HG02759 (cell line): ENCODE results near the gene C1orf56.

Source experiments
- ATAC-seq: cut with Tn5 transposase; IDR thresholded peaks from one replicate; pipeline ENCODE4 v1.9.1; 2021; ENCODE audit warnings: mild to moderate bottlenecking, moderate library complexity; ENCODE audit not compliant: unreplicated experiment

The C1orf56 gene

DNA sequence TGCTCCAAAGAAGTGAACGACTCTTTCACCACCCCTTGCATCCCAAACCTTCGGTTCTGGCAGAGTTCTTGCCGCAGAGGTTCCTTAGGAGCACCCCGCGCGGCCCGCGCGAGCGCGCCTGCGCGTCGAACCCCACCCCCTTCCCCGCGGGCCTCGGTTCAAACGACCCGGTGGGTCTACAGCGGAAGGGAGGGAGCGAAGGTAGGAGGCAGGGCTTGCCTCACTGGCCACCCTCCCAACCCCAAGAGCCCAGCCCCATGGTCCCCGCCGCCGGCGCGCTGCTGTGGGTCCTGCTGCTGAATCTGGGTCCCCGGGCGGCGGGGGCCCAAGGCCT, at the start of gene C1orf56:
C1orf56 (plus strand) TSS at position 161 of the 334 bp plus-strand sequence; CDS start at position 258, 97 bp downstream.
- ATAC-seq, result peak; percentile 57

DNA sequence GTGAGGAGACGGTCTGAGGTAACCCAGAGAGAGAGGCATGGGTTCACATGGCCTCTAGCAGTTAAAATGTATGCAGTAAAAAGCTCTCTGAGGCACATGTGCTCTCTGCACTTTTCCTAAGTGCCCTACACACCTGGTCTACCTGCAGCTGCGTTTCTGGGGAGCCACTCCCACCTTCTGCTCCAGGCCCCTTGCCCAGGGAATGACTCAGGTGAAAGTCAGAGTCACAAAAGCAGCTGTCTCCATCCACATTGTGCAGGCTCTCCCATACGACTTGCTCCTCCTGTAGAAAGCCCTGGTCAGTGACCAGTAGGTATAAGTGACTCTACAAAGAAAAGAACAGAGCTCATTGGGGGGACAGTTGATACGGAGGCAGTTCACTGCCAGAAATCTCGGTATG, 49.6 kb upstream of the C1orf56 start:
- no peak for ATAC-seq

DNA sequence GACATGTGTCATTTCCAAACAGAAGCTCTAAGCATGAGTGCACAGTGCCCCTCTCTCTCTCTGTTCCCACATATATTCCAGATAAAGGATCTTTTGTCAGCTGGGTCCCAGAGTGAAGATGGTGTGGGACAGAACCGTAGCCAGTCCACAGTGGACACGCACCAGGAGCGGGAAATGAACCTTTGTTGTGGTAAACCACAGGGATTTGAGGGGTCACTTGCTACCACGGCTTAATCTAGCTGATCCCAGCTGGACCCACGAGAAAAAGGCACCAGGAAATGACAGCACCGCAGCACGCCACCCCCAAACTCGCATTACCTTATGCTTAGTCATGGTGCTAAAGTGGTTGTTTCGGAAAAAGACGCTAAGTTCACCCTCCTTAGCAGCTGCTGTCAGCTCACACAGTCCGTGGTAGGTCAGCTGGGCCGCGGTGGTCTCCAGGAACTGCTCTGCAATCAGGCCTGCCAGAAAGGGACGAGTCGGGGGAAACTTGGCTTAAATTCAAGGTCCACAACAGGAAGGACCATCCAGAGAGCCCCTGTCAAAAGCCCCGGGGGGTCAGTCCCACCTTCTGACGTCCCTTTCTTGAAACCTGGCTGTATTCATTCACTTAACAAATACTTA, 48.4 kb upstream of the C1orf56 start:
- no peak for ATAC-seq

DNA sequence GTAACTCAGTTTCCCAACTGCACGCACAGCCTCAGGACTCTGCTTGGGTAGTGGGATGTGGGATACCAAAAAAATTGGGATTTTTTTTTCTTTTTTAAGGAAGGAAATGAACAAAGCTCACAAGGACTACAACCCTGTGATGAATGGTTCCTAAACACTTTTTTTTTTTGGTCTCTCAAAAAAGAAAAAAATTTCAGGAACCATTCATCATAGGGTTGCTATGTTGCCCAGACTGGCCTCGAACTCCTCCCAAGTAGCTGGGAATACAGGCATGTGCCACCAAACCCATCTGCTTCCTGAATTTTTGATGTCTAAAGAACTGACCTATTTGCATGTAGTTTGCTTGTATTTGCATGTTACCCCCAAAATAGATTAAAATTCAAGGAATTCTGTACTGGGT, 47.6 kb upstream of the C1orf56 start:
- no peak for ATAC-seq

- no peak for ATAC-seq
Observed at GRCh38 chr1:151000408-151000807, 47.1 kb upstream of the C1orf56 start.

GRCh38 chr1:151001602-151002001, 45.9 kb upstream of the C1orf56 start:
- no peak for ATAC-seq

DNA sequence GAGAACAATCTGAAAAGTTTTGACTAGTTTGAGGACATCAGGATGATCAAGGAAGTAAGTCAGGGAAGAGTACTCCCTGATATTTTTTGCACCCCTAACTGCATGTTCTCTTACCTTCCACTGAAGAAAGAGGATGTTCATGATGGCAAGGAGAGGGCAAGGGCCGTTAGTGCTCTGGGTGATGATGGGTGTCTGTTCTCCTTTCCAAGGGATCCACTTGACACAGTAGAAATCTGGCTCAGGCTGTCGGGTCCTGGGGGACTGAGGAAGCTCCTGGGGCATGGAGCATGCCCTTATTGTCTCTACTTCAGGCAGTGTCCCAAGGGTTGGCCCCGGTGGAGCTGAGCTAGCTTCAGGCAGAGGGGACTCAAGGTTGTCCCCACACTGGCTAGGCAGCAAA, 45.5 kb upstream of the C1orf56 start:
- no peak for ATAC-seq

- ATAC-seq, result no peak
Observed at GRCh38 chr1:151002611-151003010, 44.9 kb upstream of the C1orf56 start.

DNA sequence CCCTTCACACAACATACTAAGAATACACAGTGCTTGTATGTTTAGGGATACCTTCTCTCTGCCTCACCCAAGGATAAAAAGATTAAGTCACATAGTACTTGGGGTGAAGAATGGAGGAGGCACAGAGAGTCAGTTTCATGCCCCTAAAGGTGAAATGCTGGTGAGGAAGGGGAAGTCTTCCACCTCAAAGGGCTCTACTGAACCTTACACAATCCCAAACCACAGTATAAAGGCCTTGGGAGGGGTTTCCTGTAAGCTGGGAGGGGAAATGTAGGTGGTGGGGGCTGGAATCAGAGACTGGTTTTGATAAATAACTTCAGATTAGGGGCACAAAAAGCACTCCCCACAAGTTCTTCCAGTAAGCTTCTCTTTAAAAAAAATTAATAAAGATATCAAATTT, 44.4 kb upstream of the C1orf56 start:
- no peak for ATAC-seq

DNA sequence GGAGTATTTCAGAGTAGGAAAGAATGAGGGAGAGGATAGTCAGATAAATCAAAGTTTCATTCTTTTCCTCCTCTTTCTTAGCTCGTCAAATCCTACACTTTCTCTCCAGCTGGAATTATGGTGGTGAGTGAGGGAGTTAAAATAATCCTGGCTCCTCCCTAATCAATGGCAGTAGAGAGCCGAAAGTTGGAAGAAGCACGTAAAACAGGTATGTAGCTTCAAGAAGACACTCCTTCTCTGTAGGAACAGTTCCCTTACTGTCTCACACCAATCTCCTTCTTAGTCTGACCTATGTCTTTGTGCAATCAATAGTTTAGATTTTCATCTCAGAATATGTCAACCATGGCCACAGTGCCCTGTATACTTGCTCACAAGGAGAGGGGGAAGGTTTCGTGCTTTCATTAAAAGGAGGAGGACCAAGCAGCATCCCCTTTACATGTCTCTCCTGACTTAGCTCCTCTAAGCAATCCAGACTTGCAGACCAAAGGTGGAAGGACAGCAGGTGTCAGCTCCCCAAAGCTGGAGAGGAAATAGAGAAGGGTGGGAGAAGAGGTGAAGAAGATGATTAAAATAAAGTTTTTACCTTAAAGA, 41.7 kb upstream of the C1orf56 start:
- no peak for ATAC-seq

GRCh38 chr1:151006327-151007052, 41.1 kb upstream of the C1orf56 start, which contains the start of gene MINDY1:
Gene MINDY1, minus strand, starts transcription at chr1:151006902. Its CDS starts 4,285 bp downstream, at chr1:151002617.
- no peak for ATAC-seq

DNA sequence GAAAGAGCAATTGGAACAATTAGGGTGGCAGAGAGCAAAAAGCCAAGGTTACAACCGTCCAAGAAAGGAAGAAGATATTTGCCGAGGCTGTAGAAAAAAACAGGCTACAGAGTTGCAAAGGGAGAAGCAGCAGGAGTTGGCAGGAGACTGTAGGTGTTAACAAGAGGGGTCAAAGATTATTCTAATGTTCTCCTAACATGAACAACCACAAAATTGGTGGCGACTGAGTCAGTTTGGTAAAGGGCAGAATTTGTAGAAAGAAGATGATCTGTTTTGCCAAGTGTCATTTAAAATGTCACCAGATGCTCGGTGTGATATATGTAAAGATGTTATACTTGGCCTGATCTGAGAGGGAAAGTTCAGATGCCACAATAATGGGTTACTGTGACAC, 39.7 kb upstream of the C1orf56 start:
- ATAC-seq, result no peak

- ATAC-seq, result peak; percentile 81
Observed at GRCh38 chr1:151008244-151009205, 39.0 kb upstream of the C1orf56 start, which contains the start of gene PRUNE1. Gene PRUNE1, plus strand, starts transcription at chr1:151008449. Its CDS starts 184 bp downstream, at chr1:151008633.

DNA sequence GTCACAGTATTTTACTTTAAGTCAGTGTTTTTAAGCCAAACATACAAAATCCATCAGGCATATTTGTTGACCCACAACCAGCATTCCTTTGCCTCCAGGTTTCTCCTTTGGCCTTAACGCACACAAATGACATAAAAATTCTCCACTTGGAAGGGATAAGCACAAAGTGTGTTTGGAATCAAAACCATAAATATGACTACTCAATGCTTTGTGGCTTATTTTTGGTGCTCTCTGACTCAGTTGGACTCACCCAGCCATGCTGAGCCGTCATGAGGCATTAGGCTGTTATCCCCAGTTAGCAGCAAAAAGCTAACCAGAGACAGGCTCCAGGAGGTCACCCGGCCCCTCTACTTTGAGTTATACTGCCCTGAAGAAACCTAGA, 38.4 kb upstream of the C1orf56 start:
- no peak for ATAC-seq

DNA sequence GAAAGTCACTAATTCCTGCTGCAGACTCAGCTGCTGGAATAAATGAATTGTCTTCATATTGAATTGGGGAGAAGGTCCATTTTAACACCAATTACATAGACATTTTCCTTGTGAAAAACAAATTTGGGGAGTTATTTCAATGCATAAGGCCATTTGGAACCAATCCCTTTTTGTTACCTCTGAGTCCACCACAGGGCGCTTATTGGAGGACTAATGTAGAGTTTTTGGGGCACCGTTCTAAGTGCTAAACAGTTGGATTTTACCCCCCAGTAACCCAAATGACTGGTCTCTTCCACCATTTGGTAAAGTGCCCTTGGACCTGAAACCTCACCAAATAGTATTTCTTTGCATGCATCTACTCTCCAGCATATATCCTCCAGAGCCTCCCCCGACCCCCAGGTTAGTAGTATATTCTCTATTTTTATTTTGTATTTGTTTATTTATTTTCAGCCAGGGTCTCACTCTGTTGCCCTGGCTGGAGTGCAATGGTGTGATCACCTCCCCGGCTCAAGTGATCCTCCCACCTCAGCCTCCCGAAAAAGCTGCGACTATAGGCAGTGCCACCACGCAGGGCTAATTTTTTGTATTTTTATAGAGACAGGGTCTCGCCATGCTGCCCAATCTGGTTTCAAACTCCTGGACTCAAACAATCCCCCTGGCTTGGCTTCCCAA, 37.7 kb upstream of the C1orf56 start:
- ATAC-seq, result no peak

GRCh38 chr1:151010346-151010726, 37.2 kb upstream of the C1orf56 start:
- no peak for ATAC-seq

GRCh38 chr1:151011154-151011850, 36.2 kb upstream of the C1orf56 start:
- no peak for ATAC-seq

DNA sequence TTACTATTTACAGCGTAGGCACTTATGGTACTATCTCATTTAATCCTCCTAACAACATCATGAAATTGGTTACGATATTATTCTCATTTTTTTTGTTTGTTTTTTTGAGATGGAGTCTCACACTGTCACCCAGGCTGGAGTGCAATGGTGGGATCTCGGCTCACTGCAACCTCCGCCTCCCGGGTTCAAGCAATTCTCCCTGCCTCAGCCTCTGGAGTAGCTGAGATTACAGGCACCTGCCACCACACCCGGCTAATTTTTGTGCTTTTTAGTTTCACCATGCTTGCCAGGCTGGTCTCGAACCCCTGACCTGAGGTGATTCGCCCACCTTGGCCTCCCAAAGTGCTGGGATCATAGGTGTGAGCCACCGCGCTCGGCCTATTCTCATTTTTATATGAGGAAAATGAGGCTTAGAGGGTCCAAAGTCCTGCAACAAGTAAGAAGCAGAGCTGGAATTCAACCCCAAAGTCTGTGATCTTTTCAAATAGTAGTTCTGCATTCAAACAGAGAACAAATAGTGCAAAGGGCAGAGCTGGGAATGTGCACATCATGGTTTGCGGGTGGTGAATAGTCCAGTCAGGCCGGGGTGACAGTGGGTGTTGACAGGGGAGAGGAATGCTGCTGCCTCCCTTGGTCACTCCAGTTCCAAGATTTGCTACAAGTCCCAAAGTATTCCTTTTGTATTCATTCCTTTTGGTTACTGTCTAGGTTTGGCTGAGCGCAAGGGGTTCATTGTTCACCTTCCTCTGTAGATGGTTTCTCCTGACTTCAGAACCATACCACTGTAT, 34.7 kb upstream of the C1orf56 start:
- no peak for ATAC-seq

- ATAC-seq, result no peak
Observed at GRCh38 chr1:151013518-151013917, 34.0 kb upstream of the C1orf56 start.
